SK-N-SH (cell line): ENCODE data around the gene CLMN. TPM values are rescaled to one million over a fixed set of nuclear protein-coding genes. Genes with fewer than 3 reads are reported as not detected.

Experiments
- CTCF ChIA-PET: fragments of 300-600, 350-600 bp; formaldehyde crosslinking; extraction: SDS; loops from one replicate; lab custom pipeline; 2021; lab: Yijun Ruan, JAX
- POLR2A ChIA-PET: fragments of 350-600 bp; sonication (Branson Sonifier 250); formaldehyde crosslinking; extraction: SDS; loops from one replicate; lab custom pipeline; 2020; ENCODE audit warnings: antibody characterized with exemption, inconsistent platforms; lab: Yijun Ruan, JAX
- DNase-seq: peaks from one replicate; pipeline ENCODE4 v3.0.0; 2012
- H2AFZ ChIP-seq: fragments of 200-600 bp; sonication (generic); 2 replicates; pipeline ENCODE4 v1.8.1; 2016; ENCODE audit warnings: antibody characterized with exemption, mild to moderate bottlenecking, low read depth
- H3F3A ChIP-seq: fragments of 200-600 bp; sonication (generic); replicated peaks from 2 replicates; pipeline ENCODE3; 2016; ENCODE audit warnings: antibody characterized with exemption, mild to moderate bottlenecking; ENCODE audit not compliant: insufficient read depth
- H3K27ac ChIP-seq, 2 experiments: fragments of 200-500 bp in 1 of 2; fragments of 200-600 bp in 1 of 2; sonication (Bioruptor generic) in 1 of 2; sonication (generic), shearing (Covaris generic) in 1 of 2; 2 replicates each; pipeline versions ENCODE4 v1.5.1 to v1.6.1; 2014 to 2016; ENCODE audit warnings: low read depth in 2 of 2, inconsistent platforms in 1 of 2, low read length in 1 of 2, mild to moderate bottlenecking in 1 of 2, mixed read lengths in 1 of 2
- H3K27me3 ChIP-seq: fragments of 200-600 bp; sonication (generic), shearing (Covaris generic); 2 replicates; pipeline ENCODE4 v1.6.1; 2016; ENCODE audit warnings: mixed run types; ENCODE audit not compliant: insufficient read depth
- H3K36me3 ChIP-seq, 2 experiments: fragments of 200-500 bp in 1 of 2; fragments of 200-600 bp in 1 of 2; sonication (Bioruptor generic) in 1 of 2; sonication (generic) in 1 of 2; replicated peaks in 1 of 2; 2 replicates each; pipeline versions ENCODE3 to v1.5.1; 2014 to 2016; ENCODE audit warnings: low read length in 1 of 2, mild to moderate bottlenecking in 1 of 2; ENCODE audit not compliant: insufficient read depth in 2 of 2, control insufficient read depth in 1 of 2
- H3K4me1 ChIP-seq, 2 experiments: fragments of 200-500 bp in 1 of 2; fragments of 200-600 bp in 1 of 2; sonication (Bioruptor generic) in 1 of 2; sonication (generic), shearing (Covaris generic) in 1 of 2; 2 replicates each; pipeline versions ENCODE4 v1.5.1 to v1.6.1; 2014 to 2016; ENCODE audit warnings: low read depth in 1 of 2, low read length in 1 of 2, mixed run types in 1 of 2; ENCODE audit not compliant: insufficient read depth in 2 of 2, control insufficient read depth in 1 of 2
- H3K4me2 ChIP-seq: fragments of 200-600 bp; sonication (generic), shearing (Covaris generic); 2 replicates; pipeline ENCODE4 v1.6.1; 2017; ENCODE audit warnings: mixed run types
- H3K4me3 ChIP-seq, 2 experiments: fragments of 200-500 bp in 1 of 2; fragments of 200-600 bp in 1 of 2; sonication (Bioruptor generic) in 1 of 2; sonication (generic), shearing (Covaris generic) in 1 of 2; 2 replicates each; pipeline versions ENCODE4 v1.5.1 to v1.8.1; 2014 to 2016; ENCODE audit warnings: low read depth in 2 of 2, inconsistent platforms in 1 of 2, low read length in 1 of 2, mild to moderate bottlenecking in 1 of 2, mixed read lengths in 1 of 2, moderate library complexity in 1 of 2
- H3K79me2 ChIP-seq: fragments of 200-600 bp; sonication (generic); 2 replicates; pipeline ENCODE4 v1.8.1; 2017; ENCODE audit warnings: mild to moderate bottlenecking; ENCODE audit not compliant: insufficient read depth
- H3K9ac ChIP-seq: fragments of 200-600 bp; sonication (generic); 2 replicates; pipeline ENCODE4 v1.6.1; 2017; ENCODE audit warnings: mixed run types
- H3K9me2 ChIP-seq: fragments of 200-600 bp; sonication (generic); 2 replicates; pipeline ENCODE4 v1.6.1; 2017; ENCODE audit warnings: mixed run types
- H3K9me3 ChIP-seq: fragments of 200-600 bp; sonication (generic); 2 replicates; pipeline ENCODE4 v1.6.1; 2017; ENCODE audit warnings: mixed run types, mild to moderate bottlenecking, moderate library complexity
- H4K20me1 ChIP-seq: fragments of 200-600 bp; sonication (generic); 2 replicates; pipeline ENCODE4 v1.6.1; 2017; ENCODE audit warnings: mild to moderate bottlenecking, mixed run types; ENCODE audit not compliant: insufficient read depth
- ELF1 ChIP-seq: IDR thresholded peaks from 2 replicates; pipeline ENCODE4 v1.4.0; 2012
- EP300 ChIP-seq, 2 experiments: IDR thresholded peaks; 2 replicates each; pipeline versions ENCODE4 v1.4.0 to v1.6.1; 2012; ENCODE audit warnings: borderline replicate concordance in 1 of 2, low read depth in 1 of 2, low read length in 1 of 2
- FOXM1 ChIP-seq: IDR thresholded peaks from 2 replicates; pipeline ENCODE4 v1.4.0; 2012; ENCODE audit warnings: low read depth, mild to moderate bottlenecking
- GABPA ChIP-seq: IDR thresholded peaks from 2 replicates; pipeline ENCODE4 v1.4.0; 2012; ENCODE audit warnings: low read depth, mild to moderate bottlenecking
- GATA2 ChIP-seq: sonication (generic); formaldehyde crosslinking; IDR thresholded peaks from 2 replicates; pipeline ENCODE4 v1.5.0; 2020; ENCODE audit warnings: mild to moderate bottlenecking, missing genetic modification reagents
- IRF3 ChIP-seq: fragments of 150-350 bp; IDR thresholded peaks from 2 replicates; pipeline ENCODE4 v1.6.1; 2016; ENCODE audit warnings: mild to moderate bottlenecking, low read depth, low read length
- JUND ChIP-seq: IDR thresholded peaks from 2 replicates; pipeline ENCODE4 v1.4.0; 2012
- MEF2A ChIP-seq: IDR thresholded peaks from 2 replicates; pipeline ENCODE4 v1.4.0; 2012; ENCODE audit warnings: low read depth, borderline replicate concordance
- MXI1 ChIP-seq: IDR thresholded peaks from 2 replicates; pipeline ENCODE4 v1.6.1; 2012; ENCODE audit warnings: mild to moderate bottlenecking, low read depth, low read length, improper control_type of control experiment
- NRF1 ChIP-seq: IDR thresholded peaks from 2 replicates; pipeline ENCODE4 v1.6.1; 2012; ENCODE audit warnings: low read depth, mild to moderate bottlenecking, low read length
- RAD21 ChIP-seq: IDR thresholded peaks from 2 replicates; pipeline ENCODE4 v1.6.1; 2012; ENCODE audit warnings: mild to moderate bottlenecking, low read length
- RFX5 ChIP-seq: IDR thresholded peaks from 2 replicates; pipeline ENCODE4 v1.6.1; 2012; ENCODE audit warnings: mild to moderate bottlenecking, improper control_type of control experiment, low read length
- RXRA ChIP-seq: IDR thresholded peaks from 2 replicates; pipeline ENCODE4 v1.4.0; 2012; ENCODE audit warnings: low read depth, mild to moderate bottlenecking, borderline replicate concordance
- TAF1 ChIP-seq: IDR thresholded peaks from 2 replicates; pipeline ENCODE4 v1.6.1; 2012; ENCODE audit warnings: low read depth, mild to moderate bottlenecking, low read length, moderate library complexity, borderline replicate concordance
- TEAD4 ChIP-seq: IDR thresholded peaks from 2 replicates; pipeline ENCODE4 v1.4.0; 2012; ENCODE audit warnings: mild to moderate bottlenecking, borderline replicate concordance; ENCODE audit not compliant: insufficient read depth
- USF2 ChIP-seq: fragments of 150-350 bp; IDR thresholded peaks from 2 replicates; pipeline ENCODE4 v1.6.1; 2017; ENCODE audit warnings: antibody characterized with exemption, low read length, low read depth, borderline replicate concordance
- WGBS: methylation state at CpG from one replicate; pipeline ENCODE4 v1.1.6; 2017; ENCODE audit warnings: low lambda C conversion rate; 5-methylcytosine and 5-hydroxymethylcytosine counted together
- polyA plus RNA-seq, 3 experiments: library from polyadenylated mRNA; depleted of rRNA; stranded (reverse); fragments of >200 nt; gene quantifications; 2 replicates each; pipeline ENCODE4 v1.2.3, GENCODE V29; 2012
- TF ChIP-seq, protein P1 (sequence below): IDR thresholded peaks from 2 replicates; pipeline ENCODE4 v1.4.0; 2012; ENCODE audit warnings: low read depth, borderline replicate concordance

CLMN gene
- polyA plus RNA-seq, 1 of the 3 experiments (the other 2 are of a cell fraction), result 1.4 TPM

DNA sequence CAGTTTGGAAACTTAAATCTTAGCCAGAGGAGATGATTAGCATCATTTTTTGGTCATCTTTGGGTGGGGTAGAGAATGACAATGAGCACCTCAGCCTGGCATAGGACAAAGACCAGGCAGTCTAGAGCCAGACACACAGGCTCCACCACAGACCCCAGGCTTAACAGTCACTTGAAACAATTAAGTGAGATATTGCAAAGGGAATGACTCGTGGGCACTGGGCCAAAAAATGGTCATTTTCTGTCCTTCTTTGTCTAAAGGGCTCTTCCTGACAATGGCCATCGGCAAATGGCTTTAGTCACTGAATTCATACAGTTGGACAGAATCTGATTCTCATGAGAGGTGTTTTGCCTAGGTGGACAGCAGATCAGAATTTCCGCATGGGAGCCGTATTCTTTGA, 84.4 kb downstream of the CLMN start:
- H3F3A ChIP-seq, result no peaks in the 10 kb centered on the region
- no peak overlapping the region for H3K4me2 ChIP-seq
- TF ChIP-seq MXI1 (no peak), GABPA (no peak), TEAD4 (no peak), TAF1 (no peak), RAD21 (no peak), ELF1 (no peak), MEF2A (no peak)
- H2AFZ ChIP-seq, result no peak overlapping the region
- H3K9me2 ChIP-seq, result no peaks in the 10 kb centered on the region
- H3K9me3 ChIP-seq, result no peaks in the 10 kb centered on the region
- H3K27me3 ChIP-seq, result no peaks in the 10 kb centered on the region
- H3K4me1 ChIP-seq, result peaks cover 0 to 5% of the 10 kb centered on the region in 2 experiments; a peak in 1 of 4 replicates
- ChIA-PET POLR2A (no interaction called here), CTCF (no interaction called here)
- DNase-seq, result peak; percentile 44
- no peak overlapping the region for H3K27ac ChIP-seq
- H4K20me1 ChIP-seq, result no peaks in the 10 kb centered on the region
- 86% methylated on average over 4 of the region's 4 CpGs for WGBS
- no peaks in the 10 kb centered on the region for H3K36me3 ChIP-seq
- no peak overlapping the region for H3K4me3 ChIP-seq
- no peak overlapping the region for H3K9ac ChIP-seq
- no peaks in the 10 kb centered on the region for H3K79me2 ChIP-seq

GRCh38 chr14:95234426-95234825, 85.3 kb downstream of the CLMN start:
- Histone ChIP-seq H4K20me1 (no peaks in the 10 kb centered on the region), H3K9me2 (no peaks in the 10 kb centered on the region), H3K4me1 (peaks cover 0 to 5% of the 10 kb centered on the region in 2 experiments; a peak in 1 of 4 replicates), H3K4me2 (no peak overlapping the region), H3F3A (no peaks in the 10 kb centered on the region), H3K79me2 (no peaks in the 10 kb centered on the region), H3K4me3 (no peak overlapping the region), H3K9ac (no peak overlapping the region), H3K36me3 (no peaks in the 10 kb centered on the region), H3K27ac (no peak overlapping the region), H2AFZ (no peak overlapping the region), H3K27me3 (no peaks in the 10 kb centered on the region), H3K9me3 (no peaks in the 10 kb centered on the region)
- no peak for TF ChIP-seq MXI1
- TF ChIP-seq FOXM1, result no peak
- no peak for TF ChIP-seq RXRA
- ChIA-PET POLR2A (no interaction called here), CTCF (no interaction called here)
- WGBS, result 79% methylated on average over 8 of the region's 8 CpGs
- DNase-seq, result no peak

GRCh38 chr14:95233702-95234241, 85.9 kb downstream of the CLMN start:
- no peak overlapping the region for H3K9ac ChIP-seq
- no peak overlapping the region for H2AFZ ChIP-seq
- no peak overlapping the region; a peak in 1 of 4 replicates for H3K4me3 ChIP-seq
- ChIA-PET CTCF (no interaction called here), POLR2A (no interaction called here)
- H3K4me2 ChIP-seq, result no peak overlapping the region
- no peaks in the 10 kb centered on the region for H3K36me3 ChIP-seq
- no peaks in the 10 kb centered on the region for H3K27me3 ChIP-seq
- 81% methylated on average over 6 of the region's 9 CpGs for WGBS
- H3K9me2 ChIP-seq, result no peaks in the 10 kb centered on the region
- H3K4me1 ChIP-seq, result peaks cover 0 to 5% of the 10 kb centered on the region in 2 experiments; a peak in 1 of 4 replicates
- H3K9me3 ChIP-seq, result no peaks in the 10 kb centered on the region
- no peak for TF ChIP-seq NRF1
- no peak for TF ChIP-seq IRF3
- TF ChIP-seq JUND, result no peak
- no peak for TF ChIP-seq RFX5
- no peak for TF ChIP-seq FOXM1
- TF ChIP-seq GATA2, result no peak
- no peak for TF ChIP-seq TAF1
- no peak for TF ChIP-seq EP300 (IDR thresholded peaks at IDR 0.05; ENCODE audit: borderline replicate concordance in 1 of 2, low read depth in 1 of 2, low read length in 1 of 2)
- no peak for TF ChIP-seq USF2
- TF ChIP-seq, protein P1, sequence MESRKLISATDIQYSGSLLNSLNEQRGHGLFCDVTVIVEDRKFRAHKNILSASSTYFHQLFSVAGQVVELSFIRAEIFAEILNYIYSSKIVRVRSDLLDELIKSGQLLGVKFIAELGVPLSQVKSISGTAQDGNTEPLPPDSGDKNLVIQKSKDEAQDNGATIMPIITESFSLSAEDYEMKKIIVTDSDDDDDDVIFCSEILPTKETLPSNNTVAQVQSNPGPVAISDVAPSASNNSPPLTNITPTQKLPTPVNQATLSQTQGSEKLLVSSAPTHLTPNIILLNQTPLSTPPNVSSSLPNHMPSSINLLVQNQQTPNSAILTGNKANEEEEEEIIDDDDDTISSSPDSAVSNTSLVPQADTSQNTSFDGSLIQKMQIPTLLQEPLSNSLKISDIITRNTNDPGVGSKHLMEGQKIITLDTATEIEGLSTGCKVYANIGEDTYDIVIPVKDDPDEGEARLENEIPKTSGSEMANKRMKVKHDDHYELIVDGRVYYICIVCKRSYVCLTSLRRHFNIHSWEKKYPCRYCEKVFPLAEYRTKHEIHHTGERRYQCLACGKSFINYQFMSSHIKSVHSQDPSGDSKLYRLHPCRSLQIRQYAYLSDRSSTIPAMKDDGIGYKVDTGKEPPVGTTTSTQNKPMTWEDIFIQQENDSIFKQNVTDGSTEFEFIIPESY, result no peak
- TF ChIP-seq MEF2A, result no peak
- no peak for TF ChIP-seq RAD21
- no peaks in the 10 kb centered on the region for H3F3A ChIP-seq
- no peak for DNase-seq
- H3K27ac ChIP-seq, result no peak overlapping the region
- H4K20me1 ChIP-seq, result no peaks in the 10 kb centered on the region
- H3K79me2 ChIP-seq, result no peaks in the 10 kb centered on the region
